Hematopoietic multipotent progenitor cell treated with erythropoietin and hydrocortisone succinate and interleukin-3 and kit ligand, for 4 days (in vitro differentiated cells): ENCODE measurements around the gene KLF9.

Source experiments
- DNase-seq: peaks from one replicate; pipeline ENCODE4 v3.0.0-alpha.2; 2015

Gene KLF9

GRCh38 chr9:70352356-70352755, 62.1 kb downstream of the KLF9 start:
- no peak for DNase-seq

- no peak for DNase-seq
These were observed 67.4 kb downstream of the KLF9 start for GRCh38 chr9:70347046-70347445.

- peak; percentile 72 for DNase-seq
These were observed 73.9 kb downstream of the KLF9 start for GRCh38 chr9:70340572-70340971.
